Duodenal mucosa (tissue), 2 donors: ENCODE results near the gene GCGR.

Experiments used
- H3K27ac ChIP-seq: one replicate; pipeline ENCODE4 v1.7.0; 2013; ENCODE audit warnings: low read depth, low read length
- H3K27me3 ChIP-seq, 2 donors: one replicate each; pipeline ENCODE4 v1.7.0; 2013; ENCODE audit warnings: low read length in 2 of 2, control low read depth in 1 of 2; ENCODE audit not compliant: insufficient read depth in 2 of 2, control insufficient read depth in 1 of 2
- H3K36me3 ChIP-seq, 2 donors: one replicate each; pipeline ENCODE4 v1.7.0; 2013; ENCODE audit warnings: low read length in 2 of 2, control low read depth in 1 of 2; ENCODE audit not compliant: insufficient read depth in 2 of 2, control insufficient read depth in 1 of 2
- H3K4me1 ChIP-seq, 2 donors: one replicate each; pipeline ENCODE4 v1.7.0; 2013; ENCODE audit warnings: low read length in 2 of 2, control low read depth in 1 of 2; ENCODE audit not compliant: insufficient read depth in 2 of 2, control insufficient read depth in 1 of 2
- H3K4me3 ChIP-seq, 2 donors: one replicate each; pipeline ENCODE4 v1.7.0; 2013; ENCODE audit warnings: low read length in 2 of 2, low read depth in 1 of 2
- H3K9ac ChIP-seq, 2 donors: one replicate each; pipeline ENCODE4 v1.7.0; 2013; ENCODE audit warnings: low read length in 2 of 2, low read depth in 1 of 2
- H3K9me3 ChIP-seq, 2 donors: one replicate each; pipeline ENCODE4 v1.7.0; 2013; ENCODE audit warnings: low read length in 2 of 2, control low read depth in 1 of 2; ENCODE audit not compliant: control insufficient read depth in 1 of 2

The GCGR gene

DNA sequence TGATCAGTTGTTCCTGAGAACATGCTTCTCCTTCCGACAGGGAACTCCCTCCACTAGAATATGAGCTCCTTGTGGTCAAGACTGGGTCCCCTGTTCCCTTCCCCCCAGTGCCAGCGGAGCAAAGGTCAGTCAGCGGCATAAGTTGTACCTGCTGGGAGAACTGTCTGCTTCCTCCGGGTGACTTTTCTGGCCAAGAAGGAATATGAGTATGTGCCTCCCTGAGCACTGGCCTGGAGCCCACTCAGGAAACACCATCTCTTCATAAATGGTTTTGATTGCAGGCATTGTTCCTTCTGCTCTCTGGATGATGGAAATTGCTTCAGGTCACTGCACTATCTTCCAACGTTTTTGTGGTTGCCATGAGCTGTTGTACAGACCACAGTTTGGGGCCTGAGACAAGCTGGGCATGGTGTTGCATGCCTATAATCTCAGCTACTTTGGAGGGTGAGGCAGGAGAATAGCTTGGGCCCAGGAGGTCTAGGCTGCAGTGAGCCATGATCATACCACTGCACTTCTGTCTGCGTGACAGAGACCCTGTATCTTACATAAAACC lies 59.2 kb downstream of the GCGR start:
- Histone ChIP-seq H3K27ac (peak overlapping the region; percentile 22), H3K9ac (peak overlapping the region; percentile 38 to 50)

More for the DNA sequence above, 59.2 kb downstream of the GCGR start:
- no peaks in the 10 kb centered on the region for H3K9me3 ChIP-seq
- peaks cover 10 to 25% of the 10 kb centered on the region in 2 donors for H3K36me3 ChIP-seq
- no peaks in the 10 kb centered on the region for H3K27me3 ChIP-seq
- peaks cover 68 to 84% of the 10 kb centered on the region in 2 donors for H3K4me1 ChIP-seq
- H3K4me3 ChIP-seq = peak overlapping the region; percentile 12 to 41
